Hematopoietic multipotent progenitor cell (in vitro differentiated cells): Measurements from ENCODE around the gene CRACDL. TPM values are rescaled to one million over a fixed set of nuclear protein-coding genes. Genes with fewer than 3 reads are reported as not detected.

Experiments
- DNase-seq, 3 donors: peaks; one replicate each; pipeline ENCODE4 v3.0.0-alpha.2; 2011 to 2015; ENCODE audit warnings: low read depth in 2 of 3, low spot score in 2 of 3
- total RNA-seq: library from RNA; depleted of rRNA; stranded (reverse); fragments of >200 nt; gene quantifications from one replicate; pipeline ENCODE4 v1.2.3, GENCODE V29; 2012

The CRACDL gene
- total RNA-seq, 1 donor = 1.6 TPM

DNA sequence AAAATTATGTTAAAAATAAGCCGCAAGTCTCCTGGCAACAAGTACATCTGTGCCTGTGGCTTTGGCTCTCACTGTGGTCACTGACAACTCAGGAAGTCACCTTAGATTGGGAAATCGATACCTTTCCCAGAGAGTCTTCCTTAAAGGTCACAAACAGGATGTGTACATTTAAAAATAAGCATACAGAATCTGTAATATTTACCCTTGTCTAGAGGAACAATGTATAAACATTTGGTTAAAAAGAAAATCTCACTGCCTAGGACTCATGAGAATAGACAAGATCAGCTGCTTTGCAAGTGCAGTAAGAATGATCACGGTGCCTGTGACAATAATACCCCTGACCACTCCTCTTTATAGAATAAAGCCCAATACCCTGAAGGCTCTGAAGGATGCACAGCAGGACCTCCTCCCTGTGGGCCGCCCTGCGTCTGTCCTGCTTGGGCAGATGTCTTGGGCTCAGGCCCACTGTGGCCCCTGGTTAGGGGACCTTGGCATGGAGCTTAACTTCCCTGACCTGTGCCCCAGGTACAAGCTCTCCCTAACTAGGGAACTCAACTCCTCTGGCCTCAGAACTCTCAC is 107.1 kb downstream of the CRACDL start:
- DNase-seq = peak in 1 of 3 donors; percentile 20

- no peak for DNase-seq
Measured at GRCh38 chr2:98828369-98828744, 107.7 kb downstream of the CRACDL start.

DNA sequence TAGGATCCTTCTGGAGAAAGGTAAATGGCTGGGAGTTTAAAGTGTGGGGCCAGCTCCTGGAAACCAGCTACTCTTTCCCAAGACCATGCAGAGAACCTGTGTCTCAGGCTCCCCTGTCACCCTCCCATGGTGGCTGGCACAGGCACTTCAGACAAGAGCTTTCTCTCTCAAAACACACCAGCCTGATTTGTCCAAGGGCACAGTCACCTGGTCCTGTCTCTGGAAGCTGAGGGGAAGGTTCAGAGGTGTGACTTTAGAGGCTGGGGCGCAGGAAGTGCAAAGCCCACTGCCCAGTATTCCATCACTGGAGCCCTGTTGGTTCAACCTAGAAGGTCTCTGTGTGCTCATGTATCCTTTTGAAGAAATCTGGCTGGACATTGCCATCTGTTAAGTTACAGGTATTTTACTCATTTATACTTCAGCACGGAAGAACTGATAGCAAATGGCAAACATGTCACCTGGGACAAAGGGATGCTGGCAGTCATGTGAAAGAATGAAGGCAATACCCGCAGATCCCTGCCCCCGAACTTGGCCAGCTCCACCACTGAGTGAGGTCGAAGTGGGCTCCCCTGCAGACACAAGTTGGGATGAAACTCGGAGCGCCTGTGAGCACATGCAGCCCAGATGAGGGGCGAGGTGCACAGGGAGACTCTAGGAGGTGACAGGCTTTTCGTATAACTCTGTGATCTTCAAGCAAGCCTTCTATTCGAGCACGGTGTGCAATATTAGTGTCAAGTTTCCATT is 108.2 kb downstream of the CRACDL start:
- no peak for DNase-seq

GRCh38 chr2:98826856-98827255 is 109.2 kb downstream of the CRACDL start:
- no peak for DNase-seq

DNA sequence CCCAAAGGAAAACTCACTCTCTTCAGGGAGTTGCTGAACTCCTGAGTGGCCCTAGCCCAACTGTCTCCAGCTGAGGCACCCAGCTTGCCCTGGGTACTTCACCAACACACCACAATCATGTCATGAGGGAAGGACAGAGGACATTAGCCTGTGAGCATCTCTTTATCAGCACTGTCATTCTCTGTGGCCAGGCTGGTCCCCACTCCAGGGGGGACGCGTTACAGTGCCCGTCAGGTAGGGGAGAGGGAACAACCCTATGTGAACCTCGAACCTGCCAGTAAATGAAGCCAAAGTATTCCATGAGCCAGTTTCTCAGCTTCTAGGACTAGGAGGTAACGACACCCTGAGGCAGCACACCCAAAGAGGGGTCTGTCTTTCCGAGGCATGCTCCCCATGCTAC is 110.2 kb downstream of the CRACDL start:
- DNase-seq = no peak

- DNase-seq = no peak
Measured at GRCh38 chr2:98825404-98825803, 110.6 kb downstream of the CRACDL start.

- no peak for DNase-seq
Measured at GRCh38 chr2:98825020-98825350, 111.0 kb downstream of the CRACDL start.

DNA sequence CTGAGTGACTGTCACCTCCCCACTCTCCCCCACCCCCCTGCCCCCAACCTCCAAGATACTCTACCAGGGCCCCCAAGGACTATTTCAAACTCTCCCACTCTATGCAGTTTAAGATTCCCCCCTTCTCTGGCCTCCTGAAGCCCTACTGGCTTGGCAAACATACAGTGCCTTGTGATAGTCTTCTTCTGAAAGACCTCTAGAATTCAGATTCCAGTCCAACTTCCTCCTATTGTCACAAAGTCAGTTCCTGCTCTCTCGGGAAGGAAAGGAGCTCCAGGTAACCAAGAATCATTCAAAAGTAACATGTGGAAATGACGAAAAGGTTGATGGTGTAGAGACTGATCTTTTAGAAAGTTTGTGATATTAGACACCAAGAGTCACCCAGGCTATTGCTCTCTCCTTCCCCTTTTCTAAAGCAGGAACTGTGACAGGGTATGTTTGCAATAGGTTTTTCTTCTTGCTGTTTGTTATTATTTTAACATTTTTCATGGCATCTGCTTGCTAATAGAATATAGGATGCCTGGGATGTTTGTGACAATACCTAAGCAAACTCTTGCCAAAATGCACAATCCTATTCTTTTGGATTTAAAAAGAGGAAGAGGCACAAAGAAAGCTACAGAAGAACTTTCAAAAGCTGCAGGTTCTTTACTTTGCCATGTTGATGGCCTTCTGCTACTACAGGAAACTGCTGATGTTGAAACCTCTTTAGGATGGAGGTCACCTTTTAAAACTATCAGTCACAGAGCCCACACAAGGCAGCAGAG is 111.6 kb downstream of the CRACDL start:
- peak in 1 of 3 donors; percentile 54 for DNase-seq

GRCh38 chr2:98823196-98824170 is 112.5 kb downstream of the CRACDL start:
- DNase-seq = no peak

GRCh38 chr2:98822301-98823164 is 113.5 kb downstream of the CRACDL start:
- DNase-seq = peak; percentile 36 to 65 (median 63)

DNA sequence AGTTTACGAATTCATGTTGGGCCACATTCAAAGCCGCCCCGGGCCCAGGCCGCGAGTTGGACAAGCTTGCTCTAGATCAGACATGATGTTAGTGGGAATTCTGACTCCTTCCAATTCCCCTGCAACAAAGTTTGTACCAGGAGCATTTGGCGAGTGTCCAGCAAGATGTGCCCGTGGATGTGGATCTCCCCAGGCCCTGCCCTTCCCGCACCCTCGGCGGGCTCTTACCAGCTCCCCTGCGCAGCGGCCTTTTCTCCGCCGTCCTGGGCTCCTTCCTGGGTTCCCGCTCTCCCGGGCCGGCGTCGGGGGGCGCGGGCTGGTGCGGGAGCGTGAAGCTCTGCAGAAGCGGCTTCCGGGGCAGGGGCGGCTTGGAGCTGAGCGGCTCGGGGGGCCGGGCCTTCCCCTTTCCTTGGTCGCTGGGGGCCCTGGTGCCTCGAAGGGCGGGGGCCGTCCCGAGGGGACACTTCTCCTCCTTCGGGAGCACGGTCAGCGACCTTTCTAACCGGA is 114.3 kb downstream of the CRACDL start:
- DNase-seq = no peak

DNA sequence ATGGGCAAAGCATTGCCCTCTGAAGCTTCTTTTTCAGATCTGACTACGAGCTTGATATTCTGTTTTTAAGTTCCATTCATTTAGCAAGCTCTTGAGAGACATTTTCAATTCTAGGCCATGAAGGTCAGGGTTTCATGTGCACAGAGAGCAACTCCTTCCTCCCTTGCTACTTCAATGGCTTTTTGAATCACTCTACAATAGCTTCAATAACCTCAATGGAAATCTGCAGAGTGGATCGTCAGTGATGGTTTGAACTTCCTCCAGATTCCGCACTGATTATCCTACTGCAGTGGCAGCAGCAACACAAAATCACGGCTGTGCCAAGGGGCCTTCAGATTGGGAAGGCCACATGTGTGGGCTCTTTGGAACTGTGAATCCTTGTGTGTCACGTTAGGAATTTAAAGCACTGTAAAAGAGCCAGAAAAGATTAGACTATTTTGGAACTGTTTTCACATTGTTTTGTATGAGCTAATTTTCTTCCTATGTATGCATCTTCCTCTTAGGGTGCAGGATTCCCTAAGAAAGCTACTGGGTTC is 116.7 kb downstream of the CRACDL start:
- DNase-seq = no peak

- DNase-seq = no peak
Measured at GRCh38 chr2:98818164-98818563, 117.9 kb downstream of the CRACDL start.

- DNase-seq = no peak
Measured at GRCh38 chr2:98816281-98816680, 119.7 kb downstream of the CRACDL start.

- no peak for DNase-seq
Measured at GRCh38 chr2:98815795-98816194, 120.2 kb downstream of the CRACDL start.

DNA sequence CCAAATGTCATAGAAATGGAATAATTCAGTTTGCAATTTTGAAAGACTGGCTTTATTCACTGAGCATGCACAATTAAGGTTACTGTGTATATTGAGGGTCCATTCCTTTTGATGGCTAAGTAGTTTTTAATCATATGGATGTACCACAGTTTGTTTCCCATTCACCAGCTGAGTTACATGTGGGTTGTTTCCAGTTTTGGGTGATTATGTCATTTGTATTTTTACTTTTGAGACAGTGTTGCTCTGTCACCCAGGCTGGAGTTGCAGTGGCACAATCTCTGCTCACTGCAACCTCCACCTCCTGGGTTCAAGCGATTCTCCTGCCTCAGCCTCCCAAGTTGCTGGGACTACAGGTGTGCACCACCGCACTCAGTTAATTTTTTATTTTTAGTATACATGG is 124.3 kb downstream of the CRACDL start:
- no peak for DNase-seq

GRCh38 chr2:98810588-98810928 is 125.5 kb downstream of the CRACDL start:
- no peak for DNase-seq

DNA sequence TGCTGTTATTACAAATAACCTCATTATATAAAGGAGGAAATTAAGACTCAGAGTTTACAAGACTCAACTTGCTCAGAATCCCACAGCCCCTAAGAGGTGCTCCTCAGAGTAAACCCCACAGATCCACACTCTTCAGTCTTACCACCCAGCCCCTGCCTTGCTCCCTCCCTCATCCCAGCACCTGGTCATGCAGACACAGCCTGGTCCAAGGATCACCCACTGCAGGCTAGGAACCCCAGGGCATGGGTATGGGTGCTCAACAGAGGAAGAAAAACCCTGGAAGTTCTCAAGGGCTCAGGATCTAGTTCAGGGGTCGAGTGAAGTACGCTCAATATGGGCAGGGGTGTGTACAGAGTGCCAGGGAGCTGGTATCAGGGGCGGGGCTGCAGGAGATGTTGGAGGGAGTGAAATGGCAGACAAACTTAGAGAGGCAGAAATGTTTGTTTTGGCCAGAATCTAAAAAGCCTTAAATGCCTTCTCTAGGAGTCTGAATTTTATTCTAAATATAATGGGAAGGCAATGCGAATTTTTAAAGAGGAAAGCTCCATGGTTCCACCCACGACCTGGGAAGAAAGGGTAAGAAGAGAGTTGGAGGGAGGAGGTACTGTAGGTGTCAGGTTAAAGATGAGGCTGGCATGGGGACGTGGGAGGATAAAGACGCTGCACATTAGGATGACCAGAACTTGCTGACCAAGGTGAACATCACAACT is 126.0 kb downstream of the CRACDL start:
- DNase-seq = no peak

DNA sequence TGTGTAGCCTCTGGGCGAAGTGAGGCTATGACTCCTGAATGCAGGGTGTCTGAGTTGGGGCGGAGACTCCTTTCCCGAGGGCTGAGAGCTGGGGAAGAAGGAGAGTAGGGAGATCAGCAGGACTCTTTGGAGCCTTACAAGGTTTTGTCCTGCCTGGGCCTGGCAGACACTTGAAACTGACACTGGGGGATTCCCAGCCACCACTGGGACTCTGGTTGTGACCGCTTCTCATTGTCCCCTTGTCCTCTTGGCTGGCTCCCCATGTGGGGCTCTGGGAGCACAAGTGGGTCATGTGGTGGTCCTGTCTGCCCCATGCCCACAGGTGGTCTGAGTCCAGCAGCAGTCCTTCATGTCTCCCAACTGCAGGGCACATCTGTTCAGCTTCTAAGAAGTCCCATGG is 126.9 kb downstream of the CRACDL start:
- DNase-seq = no peak
